WERI-Rb-1 (cell line): ENCODE measurements around the gene RECQL5.

Source experiments
- DNase-seq: peaks from one replicate; pipeline ENCODE4 v3.0.0-alpha.2; 2020
- H3K27ac ChIP-seq: fragments of 250-450 bp; sonication (Bioruptor Pico); 2 replicates; pipeline ENCODE4 v1.5.1; 2020; ENCODE audit warnings: mild to moderate bottlenecking, moderate library complexity
- H3K27me3 ChIP-seq: fragments of 250-450 bp; sonication (Bioruptor Pico); 2 replicates; pipeline ENCODE4 v1.5.1; 2021; ENCODE audit warnings: mild to moderate bottlenecking, low read depth, moderate library complexity; ENCODE audit not compliant: insufficient read depth, severe bottlenecking
- H3K36me3 ChIP-seq: fragments of 250-450 bp; sonication (Bioruptor Pico); 2 replicates; pipeline ENCODE4 v1.5.1; 2020; ENCODE audit warnings: mild to moderate bottlenecking, moderate library complexity
- H3K4me3 ChIP-seq: 2 replicates; pipeline ENCODE4 v1.5.1; 2011; ENCODE audit warnings: low read depth, mild to moderate bottlenecking, control low read depth, low read length
- H3K9me3 ChIP-seq: fragments of 250-450 bp; sonication (Bioruptor Pico); 2 replicates; pipeline ENCODE4 v1.5.1; 2021; ENCODE audit warnings: mild to moderate bottlenecking, moderate library complexity; ENCODE audit not compliant: severe bottlenecking
- CTCF ChIP-seq: IDR thresholded peaks from 2 replicates; pipeline ENCODE4 v1.5.1; 2011; ENCODE audit warnings: low read depth, mild to moderate bottlenecking, control low read depth, inconsistent platforms, low read length

Gene RECQL5

DNA sequence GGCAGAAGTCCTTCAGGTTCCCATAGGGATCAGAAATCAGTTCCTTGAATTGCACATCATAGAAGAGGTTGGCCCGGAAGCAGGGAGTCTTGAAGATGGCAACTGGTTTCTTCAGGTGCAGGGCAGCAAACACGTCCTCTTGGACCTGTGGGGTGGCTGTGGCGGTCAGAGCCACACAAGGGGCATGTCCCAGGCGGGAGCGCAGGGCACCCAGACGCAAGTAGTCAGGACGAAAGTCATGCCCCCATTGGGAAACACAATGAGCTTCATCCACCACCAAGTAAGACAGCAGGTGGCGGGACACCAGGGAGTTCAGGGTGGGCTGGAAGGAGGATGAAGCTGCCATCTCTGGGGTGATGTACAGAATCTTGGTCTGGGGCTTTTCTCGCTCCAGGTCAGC is 4.4 kb downstream of the RECQL5 start:
- H3K9me3 ChIP-seq: no peaks in the 10 kb centered on the region
- DNase-seq: no peak
- no peak overlapping the region for H3K27ac ChIP-seq
- no peak for TF ChIP-seq CTCF
- H3K27me3 ChIP-seq: no peaks in the 10 kb centered on the region
- H3K36me3 ChIP-seq: peaks cover 55% of the 10 kb centered on the region
- H3K4me3 ChIP-seq: no peak overlapping the region

DNA sequence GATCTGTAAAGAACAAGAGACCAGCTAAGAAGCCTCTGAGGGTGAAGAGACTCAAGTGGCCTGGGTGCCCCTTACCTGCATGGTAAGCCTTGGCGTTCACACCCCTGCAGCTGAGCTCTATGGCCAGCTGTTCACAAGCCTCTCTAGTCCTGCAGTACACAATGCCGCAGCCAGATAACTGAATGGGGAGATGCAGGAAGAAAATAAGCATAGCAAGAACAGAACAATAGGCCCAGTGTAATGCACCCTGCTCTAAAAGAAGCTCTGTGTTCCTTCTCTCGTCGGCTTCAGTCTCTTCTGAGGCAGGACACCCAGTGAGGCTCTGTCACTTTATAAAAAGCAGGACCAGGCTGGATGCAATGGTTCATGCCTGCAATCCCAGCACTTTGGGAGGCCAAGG is 5.4 kb downstream of the RECQL5 start:
- H3K9me3 ChIP-seq: no peaks in the 10 kb centered on the region
- DNase-seq: no peak
- no peak overlapping the region for H3K27ac ChIP-seq
- no peak for TF ChIP-seq CTCF
- H3K4me3 ChIP-seq: no peak overlapping the region
- H3K27me3 ChIP-seq: no peaks in the 10 kb centered on the region
- H3K36me3 ChIP-seq: peaks cover 61% of the 10 kb centered on the region

GRCh38 chr17:75658237-75658636 is 8.7 kb downstream of the RECQL5 start:
- H3K4me3 ChIP-seq: no peak overlapping the region
- no peaks in the 10 kb centered on the region for H3K27me3 ChIP-seq
- no peak overlapping the region for H3K27ac ChIP-seq
- TF ChIP-seq CTCF: no peak
- H3K9me3 ChIP-seq: no peaks in the 10 kb centered on the region
- DNase-seq: no peak
- peaks cover 58% of the 10 kb centered on the region for H3K36me3 ChIP-seq

- H3K27ac ChIP-seq: no peak overlapping the region
- no peaks in the 10 kb centered on the region for H3K9me3 ChIP-seq
- H3K27me3 ChIP-seq: no peaks in the 10 kb centered on the region
- no peak for DNase-seq
- peaks cover 64% of the 10 kb centered on the region for H3K36me3 ChIP-seq
- H3K4me3 ChIP-seq: no peak overlapping the region
- TF ChIP-seq CTCF: peak; percentile 42; the same call in 1 of the 2 replicates
Measured at GRCh38 chr17:75654176-75654575, 12.8 kb downstream of the RECQL5 start.

DNA sequence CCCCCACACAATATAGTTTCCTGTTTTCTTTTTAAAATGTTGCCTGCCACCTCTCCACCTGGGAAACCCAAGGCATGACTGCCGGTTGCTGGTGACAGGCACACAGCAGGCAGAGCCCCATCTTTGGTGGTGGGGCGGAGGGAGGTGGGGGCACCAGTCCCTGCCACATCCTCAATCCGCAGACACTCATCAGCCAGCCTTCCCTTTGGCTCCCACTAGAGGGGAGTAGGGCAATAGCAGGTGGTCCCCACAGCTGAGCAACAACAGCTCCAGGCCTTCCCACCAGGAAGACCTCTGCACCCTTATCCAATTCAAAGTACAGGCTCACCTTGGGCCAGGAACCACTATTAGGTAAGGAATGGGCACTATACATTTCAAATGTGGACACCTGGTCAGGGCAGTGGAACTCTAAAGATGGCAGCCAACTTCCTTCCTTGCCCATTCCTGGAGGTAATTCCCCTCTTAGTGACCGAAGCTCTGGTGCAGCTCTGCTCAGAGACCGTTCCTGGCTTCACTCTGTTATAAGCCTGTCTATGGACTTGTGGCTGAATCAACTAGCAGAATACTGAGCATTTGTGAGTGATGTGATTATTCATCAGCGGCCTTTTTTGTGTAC is 13.9 kb downstream of the RECQL5 start:
- DNase-seq: peak; percentile 69
- Histone ChIP-seq H3K27me3 (no peaks in the 10 kb centered on the region), H3K36me3 (peaks cover 69% of the 10 kb centered on the region), H3K9me3 (no peaks in the 10 kb centered on the region), H3K27ac (no peak overlapping the region), H3K4me3 (no peak overlapping the region)
- peak; percentile 99 for TF ChIP-seq CTCF

DNA sequence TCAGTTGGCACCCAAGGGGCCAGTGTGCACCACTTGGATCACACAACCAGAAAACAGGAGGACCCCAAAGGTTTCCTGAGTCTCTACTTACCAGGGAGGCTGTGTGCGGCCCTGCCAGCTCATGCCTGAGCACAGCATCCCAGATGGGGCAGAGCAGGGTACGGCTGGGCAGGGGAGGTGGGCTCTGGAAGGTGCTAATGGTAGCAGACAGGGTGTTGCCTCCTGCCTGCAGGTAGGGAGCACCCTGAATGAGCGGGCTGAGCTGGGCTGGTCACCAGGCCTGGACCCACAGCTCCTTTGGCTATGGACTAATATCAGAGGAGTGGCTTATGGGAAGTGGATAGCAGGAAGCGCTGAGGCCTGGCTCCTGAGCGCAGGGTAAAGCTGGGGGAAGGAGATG is 14.6 kb downstream of the RECQL5 start:
- TF ChIP-seq CTCF: no peak
- H3K27ac ChIP-seq: no peak overlapping the region
- H3K27me3 ChIP-seq: no peaks in the 10 kb centered on the region
- no peaks in the 10 kb centered on the region for H3K9me3 ChIP-seq
- H3K4me3 ChIP-seq: no peak overlapping the region
- H3K36me3 ChIP-seq: peaks cover 66% of the 10 kb centered on the region
- DNase-seq: no peak
